Mesenchymal stem cell (in vitro differentiated cells and primary cell): ENCODE data around the gene SMARCD3.

Source experiments
- DNase-seq: peaks from one replicate; pipeline ENCODE4 v3.0.0-alpha.2; 2013
- H2AFZ ChIP-seq: one replicate; pipeline ENCODE4 v1.6.1; 2013; ENCODE audit warnings: low read depth, mild to moderate bottlenecking, control low read depth, inconsistent platforms, low read length, moderate library complexity
- H2AK5ac ChIP-seq: 2 replicates; pipeline ENCODE4 v1.6.1; 2013; ENCODE audit warnings: low read length, moderate library complexity, mild to moderate bottlenecking, inconsistent platforms; ENCODE audit not compliant: severe bottlenecking
- H2BK120ac ChIP-seq: one replicate; pipeline ENCODE4 v1.6.1; 2013; ENCODE audit warnings: low read depth, mild to moderate bottlenecking, inconsistent platforms, low read length, moderate library complexity
- H2BK12ac ChIP-seq, 2 experiments: one replicate each; pipeline ENCODE4 v1.6.1; 2013; ENCODE audit warnings: inconsistent platforms in 2 of 2, low read length in 2 of 2, mild to moderate bottlenecking in 2 of 2, moderate library complexity in 2 of 2, control low read depth in 1 of 2
- H2BK15ac ChIP-seq: one replicate; pipeline ENCODE4 v1.6.1; 2013; ENCODE audit warnings: mild to moderate bottlenecking, low read depth, inconsistent platforms; ENCODE audit not compliant: poor library complexity, severe bottlenecking
- H2BK5ac ChIP-seq: 2 replicates; pipeline ENCODE4 v1.6.1; 2013; ENCODE audit warnings: low read depth, mild to moderate bottlenecking, low read length, control low read depth, inconsistent platforms; ENCODE audit not compliant: poor library complexity, severe bottlenecking
- H3K14ac ChIP-seq, 2 experiments: one replicate each; pipeline ENCODE4 v1.6.1; 2013; ENCODE audit warnings: inconsistent platforms in 2 of 2, low read length in 2 of 2, control low read depth in 1 of 2, mild to moderate bottlenecking in 1 of 2, moderate library complexity in 1 of 2
- H3K18ac ChIP-seq, 2 experiments: one replicate each; pipeline ENCODE4 v1.6.1; 2013; ENCODE audit warnings: inconsistent platforms in 2 of 2, low read length in 2 of 2, control low read depth in 1 of 2, low read depth in 1 of 2, mild to moderate bottlenecking in 1 of 2
- H3K23ac ChIP-seq, 2 experiments: one replicate each; pipeline ENCODE4 v1.6.1; 2013; ENCODE audit warnings: inconsistent platforms in 2 of 2, low read length in 2 of 2, mild to moderate bottlenecking in 2 of 2, moderate library complexity in 2 of 2, control low read depth in 1 of 2
- H3K27ac ChIP-seq: 2 replicates; pipeline ENCODE4 v1.5.1; 2013; ENCODE audit warnings: mild to moderate bottlenecking, moderate library complexity, low read length, control low read depth, inconsistent platforms; ENCODE audit not compliant: poor library complexity, severe bottlenecking
- H3K27me3 ChIP-seq, 2 experiments: 2 replicates each; pipeline versions ENCODE4 v1.6.1 to v1.7.0; 2013; ENCODE audit warnings: low read length in 2 of 2, mild to moderate bottlenecking in 2 of 2, moderate library complexity in 2 of 2, control low read depth in 1 of 2, inconsistent platforms in 1 of 2; ENCODE audit not compliant: control insufficient read depth in 1 of 2, insufficient read depth in 1 of 2
- H3K36me3 ChIP-seq, 2 experiments: 2 replicates each; pipeline versions ENCODE4 v1.6.1 to v1.7.0; 2013; ENCODE audit warnings: low read length in 2 of 2, control low read depth in 1 of 2, inconsistent platforms in 1 of 2, low read depth in 1 of 2, mild to moderate bottlenecking in 1 of 2; ENCODE audit not compliant: insufficient read depth in 2 of 2, control insufficient read depth in 1 of 2
- H3K4ac ChIP-seq, 2 experiments: one replicate each; pipeline ENCODE4 v1.6.1; 2013; ENCODE audit warnings: inconsistent platforms in 2 of 2, low read length in 2 of 2, mild to moderate bottlenecking in 2 of 2, moderate library complexity in 2 of 2, control low read depth in 1 of 2, low read depth in 1 of 2
- H3K4me1 ChIP-seq: 2 replicates; pipeline ENCODE4 v1.6.1; 2013; ENCODE audit warnings: low read depth, low read length, control low read depth; ENCODE audit not compliant: control insufficient read depth, insufficient read depth
- H3K4me2 ChIP-seq: 2 replicates; pipeline ENCODE4 v1.6.1; 2013; ENCODE audit warnings: low read length, mild to moderate bottlenecking, inconsistent platforms; ENCODE audit not compliant: poor library complexity, severe bottlenecking
- H3K4me3 ChIP-seq, 2 experiments: 2 replicates each; pipeline versions ENCODE4 v1.5.1 to v1.7.0; 2013; ENCODE audit warnings: low read length in 2 of 2, mild to moderate bottlenecking in 2 of 2, control low read depth in 1 of 2, low read depth in 1 of 2; ENCODE audit not compliant: insufficient read depth in 1 of 2
- H3K79me1 ChIP-seq: replicated peaks from 2 replicates; pipeline ENCODE4 v1.6.1; 2013; ENCODE audit warnings: mild to moderate bottlenecking, control low read depth, low read length, inconsistent platforms; ENCODE audit not compliant: poor library complexity, severe bottlenecking
- H3K9ac ChIP-seq: 2 replicates; pipeline ENCODE4 v1.7.0; 2013; ENCODE audit warnings: mild to moderate bottlenecking, low read length, moderate library complexity
- H3K9me3 ChIP-seq: 2 replicates; pipeline ENCODE4 v1.7.0; 2013; ENCODE audit warnings: mild to moderate bottlenecking, low read length; ENCODE audit not compliant: control insufficient read depth
- H4K8ac ChIP-seq: one replicate; pipeline ENCODE4 v1.6.1; 2013; ENCODE audit warnings: inconsistent platforms, mild to moderate bottlenecking, low read length, moderate library complexity
- H4K91ac ChIP-seq: one replicate; pipeline ENCODE4 v1.6.1; 2013; ENCODE audit warnings: mild to moderate bottlenecking, low read length, inconsistent platforms
- whole genome bisulfite sequencing: methylation state at CpG from one replicate; pipeline ENCODE4 v1.1.7; 2013; ENCODE audit warnings: mixed read lengths; 5-methylcytosine and 5-hydroxymethylcytosine counted together

Gene SMARCD3

DNA sequence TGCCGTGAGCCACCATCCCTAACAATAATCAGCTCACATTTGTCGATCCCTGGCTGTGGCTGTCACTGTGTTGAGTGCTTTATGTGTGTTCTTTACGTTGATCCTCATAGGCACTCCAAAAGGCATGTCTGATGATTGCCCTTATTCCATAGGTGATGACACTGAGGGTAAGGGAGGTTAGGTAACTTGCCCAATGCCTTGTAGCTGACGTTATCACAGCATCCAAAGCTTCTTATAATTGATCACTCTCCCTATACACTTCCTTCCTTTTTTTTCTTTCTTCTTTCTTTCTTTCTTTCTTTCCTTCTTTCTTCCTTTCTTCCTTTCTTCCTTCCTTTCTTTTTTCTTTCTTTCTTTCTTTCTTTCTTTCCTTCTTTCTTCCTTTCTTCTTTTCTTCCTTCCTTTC is 41.9 kb upstream of the SMARCD3 start:
- no peak overlapping the region for H3K18ac ChIP-seq
- H3K27ac ChIP-seq, result no peak overlapping the region
- no peak overlapping the region for H3K4me3 ChIP-seq
- no peak overlapping the region for H4K8ac ChIP-seq
- no peaks in the 10 kb centered on the region for H3K79me1 ChIP-seq
- no peak overlapping the region for H4K91ac ChIP-seq
- no peak overlapping the region for H3K23ac ChIP-seq
- H3K14ac ChIP-seq, result no peak overlapping the region
- no peak overlapping the region for H3K9ac ChIP-seq
- H3K4ac ChIP-seq, result no peak overlapping the region
- peaks cover 50 to 68% of the 10 kb centered on the region in 2 experiments for H3K27me3 ChIP-seq
- no peak overlapping the region for H2BK120ac ChIP-seq
- 77% methylated on average over 3 of the region's 4 CpGs for WGBS
- H2AFZ ChIP-seq, result no peak overlapping the region
- H3K36me3 ChIP-seq, result no peaks in the 10 kb centered on the region
- H2AK5ac ChIP-seq, result no peak overlapping the region
- no peak overlapping the region for H2BK5ac ChIP-seq
- H3K4me1 ChIP-seq, result no peaks in the 10 kb centered on the region
- no peak for DNase-seq
- no peak overlapping the region for H2BK15ac ChIP-seq
- H2BK12ac ChIP-seq, result no peak overlapping the region
- H3K9me3 ChIP-seq, result no peaks in the 10 kb centered on the region
- no peak overlapping the region for H3K4me2 ChIP-seq

DNA sequence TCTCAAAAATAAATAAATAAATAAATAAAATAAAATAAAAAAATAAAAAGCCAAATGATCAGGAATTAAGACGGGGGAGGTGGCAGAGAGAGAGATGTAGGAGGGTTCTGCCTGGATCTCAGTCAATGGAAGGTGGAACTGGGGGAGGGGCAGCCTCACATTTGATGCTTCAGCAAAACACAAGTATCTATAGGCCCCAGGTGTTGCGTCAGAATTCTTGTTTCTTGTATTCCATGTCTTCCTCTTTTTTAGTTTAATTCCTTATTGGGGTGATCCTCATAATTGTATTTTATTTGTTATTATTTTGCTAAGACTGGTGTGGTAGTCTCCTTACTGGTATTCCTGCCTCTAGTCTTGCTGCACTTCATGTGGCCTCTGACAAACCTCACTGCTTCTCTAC is 41.4 kb upstream of the SMARCD3 start:
- H3K18ac ChIP-seq, result no peak overlapping the region
- H3K14ac ChIP-seq, result no peak overlapping the region
- H2BK120ac ChIP-seq, result no peak overlapping the region
- no peak overlapping the region for H4K91ac ChIP-seq
- no peak overlapping the region for H3K9ac ChIP-seq
- no peak overlapping the region for H2BK15ac ChIP-seq
- no peak overlapping the region for H2AFZ ChIP-seq
- H3K79me1 ChIP-seq, result no peaks in the 10 kb centered on the region
- 65% methylated on average over 1 of the region's 2 CpGs for WGBS
- no peaks in the 10 kb centered on the region for H3K36me3 ChIP-seq
- peaks cover 52 to 70% of the 10 kb centered on the region in 2 experiments for H3K27me3 ChIP-seq
- H3K27ac ChIP-seq, result no peak overlapping the region
- H3K23ac ChIP-seq, result no peak overlapping the region
- no peak overlapping the region for H2AK5ac ChIP-seq
- no peak overlapping the region for H3K4me3 ChIP-seq
- H2BK5ac ChIP-seq, result no peak overlapping the region
- no peaks in the 10 kb centered on the region for H3K9me3 ChIP-seq
- no peak overlapping the region for H4K8ac ChIP-seq
- no peak for DNase-seq
- H2BK12ac ChIP-seq, result no peak overlapping the region
- H3K4me1 ChIP-seq, result no peaks in the 10 kb centered on the region
- H3K4me2 ChIP-seq, result no peak overlapping the region
- H3K4ac ChIP-seq, result no peak overlapping the region

DNA sequence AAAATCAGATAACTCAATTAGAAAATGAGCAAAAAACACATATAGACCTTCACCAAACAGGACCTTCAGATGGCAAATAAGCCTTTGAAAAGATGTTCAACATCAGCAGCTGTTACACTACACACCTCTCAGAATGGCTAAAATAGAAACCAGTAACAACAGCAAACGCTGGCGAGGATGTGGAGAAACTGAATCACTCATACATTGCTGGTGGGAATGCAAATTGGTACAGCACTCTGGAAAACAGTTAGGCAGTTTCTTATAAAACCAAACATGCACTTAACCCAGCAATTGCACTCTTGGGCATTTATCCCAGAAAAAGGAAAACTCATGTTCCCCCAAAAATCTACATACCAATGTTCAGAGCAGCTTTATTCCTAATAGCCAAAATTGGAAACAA is 37.7 kb upstream of the SMARCD3 start:
- Histone ChIP-seq H2BK5ac (no peak overlapping the region), H3K4me2 (no peak overlapping the region), H3K23ac (no peak overlapping the region), H3K27ac (no peak overlapping the region), H4K8ac (no peak overlapping the region), H3K9me3 (peaks cover 8% of the 10 kb centered on the region), H3K4ac (no peak overlapping the region), H3K18ac (no peak overlapping the region), H2AFZ (no peak overlapping the region), H3K9ac (no peak overlapping the region), H2BK120ac (no peak overlapping the region), H3K36me3 (no peaks in the 10 kb centered on the region), H3K27me3 (peaks cover 37 to 72% of the 10 kb centered on the region in 2 experiments), H3K79me1 (no peaks in the 10 kb centered on the region), H2AK5ac (no peak overlapping the region), H2BK12ac (no peak overlapping the region), H3K14ac (no peak overlapping the region), H3K4me3 (no peak overlapping the region), H3K4me1 (no peaks in the 10 kb centered on the region), H2BK15ac (no peak overlapping the region), H4K91ac (no peak overlapping the region)
- WGBS, result 100% methylated on average over 2 of the region's 2 CpGs
- no peak for DNase-seq

DNA sequence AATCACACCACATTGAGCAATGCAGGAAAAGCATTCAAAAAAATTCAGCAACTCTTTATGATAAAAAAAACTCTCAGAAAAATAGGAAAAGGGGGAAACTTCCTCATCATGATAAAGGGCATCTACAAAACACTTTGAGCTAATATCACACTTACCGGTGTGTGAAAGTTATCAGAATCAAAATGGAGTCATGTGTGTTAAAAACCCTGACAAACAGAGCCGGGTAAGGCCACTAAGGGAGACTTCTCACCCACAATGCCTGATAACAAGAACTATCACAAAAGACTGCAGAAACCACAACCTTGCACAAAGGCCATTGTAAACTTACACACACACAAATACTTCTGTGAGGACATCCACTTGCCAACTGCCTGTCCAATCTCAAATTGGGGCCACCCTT is 34.8 kb upstream of the SMARCD3 start:
- Histone ChIP-seq H4K91ac (no peak overlapping the region), H3K23ac (no peak overlapping the region), H3K27me3 (peaks cover 43 to 81% of the 10 kb centered on the region in 2 experiments), H2AK5ac (no peak overlapping the region), H2BK12ac (no peak overlapping the region), H2AFZ (no peak overlapping the region), H3K4me2 (no peak overlapping the region), H3K9ac (no peak overlapping the region), H3K4ac (no peak overlapping the region), H4K8ac (no peak overlapping the region), H3K4me1 (no peaks in the 10 kb centered on the region), H3K4me3 (no peak overlapping the region), H2BK120ac (no peak overlapping the region), H3K79me1 (no peaks in the 10 kb centered on the region), H3K9me3 (peaks cover 8% of the 10 kb centered on the region), H3K18ac (no peak overlapping the region), H2BK15ac (no peak overlapping the region), H2BK5ac (no peak overlapping the region), H3K14ac (no peak overlapping the region), H3K36me3 (no peaks in the 10 kb centered on the region), H3K27ac (no peak overlapping the region)
- 62% methylated on average over 2 of the region's 2 CpGs for WGBS
- no peak for DNase-seq
